Fibroblast of mammary gland (primary cell): Measurements from ENCODE around the gene ACSL5.

Experiments used
- DNase-seq: peaks from one replicate; pipeline ENCODE4 v3.0.0-alpha.2; 2010; ENCODE audit warnings: low read depth
- H3K4me3 ChIP-seq: 2 replicates; pipeline ENCODE4 v1.5.1; 2011; ENCODE audit warnings: low read depth, mild to moderate bottlenecking, low read length, moderate library complexity; ENCODE audit not compliant: control insufficient read depth
- CTCF ChIP-seq: conservative IDR thresholded peaks from 2 replicates; pipeline ENCODE4 v1.5.1; 2011; ENCODE audit warnings: low read depth, low read length, inconsistent platforms; ENCODE audit not compliant: control insufficient read depth, insufficient read depth

Gene ACSL5

GRCh38 chr10:112442063-112442462 is 68.1 kb downstream of the ACSL5 start:
- DNase-seq = no peak
- no peak for TF ChIP-seq CTCF
- no peak overlapping the region for H3K4me3 ChIP-seq

- peak; percentile 47 for DNase-seq
- TF ChIP-seq CTCF = no peak
- peak overlapping the region; percentile 98 for H3K4me3 ChIP-seq
Measured at GRCh38 chr10:112446055-112446854, 72.3 kb downstream of the ACSL5 start.

GRCh38 chr10:112446855-112447619 is 73.1 kb downstream of the ACSL5 start, which contains the start of the genes VTI1A and ZDHHC6:
TSS of gene VTI1A (plus strand) at chr10:112447215. CDS start at chr10:112447374, 159 bp downstream.
TSS of gene ZDHHC6 (minus strand) at chr10:112446914. CDS start at chr10:112445436, 1,478 bp downstream.
- peak; percentile 23 for TF ChIP-seq CTCF
- peak within 1 kb of the TSS; percentile 98 for H3K4me3 ChIP-seq
- peak; percentile 80 for DNase-seq

GRCh38 chr10:112447620-112447928 is 73.7 kb downstream of the ACSL5 start:
- no peak for DNase-seq
- H3K4me3 ChIP-seq = peak overlapping the region; percentile 98
- no peak for TF ChIP-seq CTCF

- H3K4me3 ChIP-seq = no peak overlapping the region
- no peak for TF ChIP-seq CTCF
- DNase-seq = no peak
Measured at GRCh38 chr10:112448888-112449287, 75.0 kb downstream of the ACSL5 start.

- no peak overlapping the region for H3K4me3 ChIP-seq
- no peak for TF ChIP-seq CTCF
- DNase-seq = no peak
Measured at GRCh38 chr10:112454910-112455779, 81.2 kb downstream of the ACSL5 start.
